H9 (cell line): ENCODE data around the gene KIAA0825. TPM values are rescaled to one million over a fixed set of nuclear protein-coding genes. Genes with fewer than 3 reads are reported as not detected.

Experiments
- DNase-seq: peaks from one replicate; pipeline ENCODE4 v3.0.0-alpha.2; 2017
- H2AFZ ChIP-seq: one replicate; pipeline ENCODE4 v1.6.1; 2013; ENCODE audit warnings: mild to moderate bottlenecking, low read length, control low read depth, moderate library complexity
- H2AK5ac ChIP-seq: 2 replicates; pipeline ENCODE4 v1.6.1; 2013; ENCODE audit warnings: low read length, control low read depth, mixed read lengths; ENCODE audit not compliant: insufficient read length
- H2BK120ac ChIP-seq: one replicate; pipeline ENCODE4 v1.6.1; 2013; ENCODE audit warnings: low read depth, mild to moderate bottlenecking, low read length, control low read depth, inconsistent platforms; ENCODE audit not compliant: poor library complexity, severe bottlenecking
- H2BK12ac ChIP-seq: 2 replicates; pipeline ENCODE4 v1.6.1; 2013; ENCODE audit warnings: low read length, control low read depth, mixed read lengths, low read depth; ENCODE audit not compliant: insufficient read length
- H2BK15ac ChIP-seq: 2 replicates; pipeline ENCODE4 v1.6.1; 2013; ENCODE audit warnings: low read depth, low read length, control low read depth
- H2BK20ac ChIP-seq: one replicate; pipeline ENCODE4 v1.6.1; 2013; ENCODE audit warnings: low read depth, mild to moderate bottlenecking, low read length, control low read depth, inconsistent platforms; ENCODE audit not compliant: poor library complexity, severe bottlenecking
- H2BK5ac ChIP-seq: 2 replicates; pipeline ENCODE4 v1.6.1; 2013; ENCODE audit warnings: low read length, control low read depth, mixed read lengths; ENCODE audit not compliant: insufficient read length
- H3K14ac ChIP-seq: 2 replicates; pipeline ENCODE4 v1.6.1; 2013; ENCODE audit warnings: low read length, control low read depth; ENCODE audit not compliant: insufficient read depth
- H3K18ac ChIP-seq: 2 replicates; pipeline ENCODE4 v1.6.1; 2013; ENCODE audit warnings: low read depth, mild to moderate bottlenecking, mixed read lengths, low read length, control low read depth; ENCODE audit not compliant: insufficient read length
- H3K23ac ChIP-seq: 2 replicates; pipeline ENCODE4 v1.6.1; 2013; ENCODE audit warnings: low read length, control low read depth, mixed read lengths, low read depth; ENCODE audit not compliant: insufficient read length
- H3K23me2 ChIP-seq: 2 replicates; pipeline ENCODE4 v1.6.1; 2013; ENCODE audit warnings: low read depth, mild to moderate bottlenecking, mixed read lengths, low read length, control low read depth; ENCODE audit not compliant: insufficient read length, poor library complexity, severe bottlenecking
- H3K27ac ChIP-seq: 2 replicates; pipeline ENCODE4 v1.5.1; 2013; ENCODE audit warnings: low read length, control low read depth, mixed read lengths, low read depth; ENCODE audit not compliant: insufficient read length
- H3K27me3 ChIP-seq: 2 replicates; pipeline ENCODE4 v1.6.1; 2013; ENCODE audit warnings: low read length, control low read depth, inconsistent platforms; ENCODE audit not compliant: insufficient read depth
- H3K4ac ChIP-seq: 2 replicates; pipeline ENCODE4 v1.6.1; 2013; ENCODE audit warnings: low read depth, mild to moderate bottlenecking, control low read depth, inconsistent platforms, low read length, moderate library complexity
- H3K4me1 ChIP-seq: 2 replicates; pipeline ENCODE4 v1.6.1; 2013; ENCODE audit warnings: low read length, control low read depth, inconsistent platforms; ENCODE audit not compliant: insufficient read depth
- H3K4me2 ChIP-seq: 2 replicates; pipeline ENCODE4 v1.6.1; 2013; ENCODE audit warnings: low read length, control low read depth, mixed read lengths; ENCODE audit not compliant: insufficient read length, insufficient read depth
- H3K56ac ChIP-seq: 2 replicates; pipeline ENCODE4 v1.6.1; 2013; ENCODE audit warnings: low read depth, mild to moderate bottlenecking, mixed read lengths, low read length, control low read depth; ENCODE audit not compliant: insufficient read length
- H3K79me1 ChIP-seq: 2 replicates; pipeline ENCODE4 v1.6.1; 2013; ENCODE audit warnings: low read depth, mild to moderate bottlenecking, moderate library complexity, low read length, control low read depth, inconsistent platforms; ENCODE audit not compliant: insufficient read depth, poor library complexity, severe bottlenecking
- H3K79me2 ChIP-seq: 2 replicates; pipeline ENCODE4 v1.6.1; 2013; ENCODE audit warnings: low read length, control low read depth, inconsistent platforms; ENCODE audit not compliant: insufficient read depth
- H3K9ac ChIP-seq: 2 replicates; pipeline ENCODE4 v1.6.1; 2013; ENCODE audit warnings: low read length, control low read depth, mixed read lengths; ENCODE audit not compliant: insufficient read length; ENCODE audit errors: extremely low read depth
- H3K9me3 ChIP-seq: one replicate; pipeline ENCODE4 v1.6.1; 2013; ENCODE audit warnings: low read depth, low read length, inconsistent platforms; ENCODE audit not compliant: control insufficient read depth
- H3T11ph ChIP-seq: one replicate; pipeline ENCODE4 v1.6.1; 2013; ENCODE audit warnings: mild to moderate bottlenecking, low read length, control low read depth, inconsistent platforms
- H4K20me1 ChIP-seq: one replicate; pipeline ENCODE4 v1.6.1; 2013; ENCODE audit not compliant: control insufficient read depth, insufficient read length, insufficient read depth
- H4K5ac ChIP-seq: 2 replicates; pipeline ENCODE4 v1.6.1; 2013; ENCODE audit warnings: low read depth, mild to moderate bottlenecking, mixed read lengths, low read length, control low read depth; ENCODE audit not compliant: insufficient read length
- H4K8ac ChIP-seq: replicated peaks from 2 replicates; pipeline ENCODE4 v1.6.1; 2013; ENCODE audit warnings: low read length, control low read depth, mixed read lengths, low read depth; ENCODE audit not compliant: insufficient read length
- H4K91ac ChIP-seq: 2 replicates; pipeline ENCODE4 v1.6.1; 2013; ENCODE audit warnings: low read depth, mild to moderate bottlenecking, moderate library complexity, mixed read lengths, low read length, control low read depth; ENCODE audit not compliant: insufficient read length
- H3K27ac Mint-ChIP-seq, 3 experiments: 2 replicates in 2 of 3; 3 replicates in 1 of 3; pipeline ENCODE4 v1.8.0; 2020 to 2021; ENCODE audit warnings: mixed read lengths in 3 of 3, mild to moderate bottlenecking in 1 of 3, moderate library complexity in 1 of 3
- H3K27me3 Mint-ChIP-seq: 2 replicates; pipeline ENCODE4 v1.8.0; 2021; ENCODE audit warnings: low read depth, mild to moderate bottlenecking, moderate library complexity, mixed read lengths
- H3K36me3 Mint-ChIP-seq, 3 experiments: 2 replicates in 2 of 3; 3 replicates in 1 of 3; pipeline ENCODE4 v1.8.0; 2020 to 2021; ENCODE audit warnings: low read depth in 3 of 3, mixed read lengths in 3 of 3; ENCODE audit not compliant: insufficient read depth in 1 of 3
- H3K4me1 Mint-ChIP-seq, 2 experiments: 2 replicates each; pipeline ENCODE4 v1.8.0; 2020; ENCODE audit warnings: mixed read lengths in 2 of 2
- H3K4me3 Mint-ChIP-seq, 2 experiments: 2 replicates in 1 of 2; 3 replicates in 1 of 2; pipeline ENCODE4 v1.8.0; 2020 to 2021; ENCODE audit warnings: mild to moderate bottlenecking in 2 of 2, mixed read lengths in 2 of 2, moderate library complexity in 1 of 2
- H3K9me3 Mint-ChIP-seq, 2 experiments: 2 replicates in 1 of 2; 3 replicates in 1 of 2; pipeline ENCODE4 v1.8.0; 2020; ENCODE audit warnings: mild to moderate bottlenecking in 2 of 2, mixed read lengths in 2 of 2, moderate library complexity in 1 of 2
- WGBS: extraction: QIAGEN DNeasy Blood & Tissue Kit; methylation state at CpG from one replicate; pipeline ENCODE4 v1.1.7; 2013; ENCODE audit warnings: missing lambda C conversion rate, low lambda C conversion rate, mixed read lengths; ENCODE audit not compliant: insufficient read length; ENCODE audit errors: extremely low coverage; 5-methylcytosine and 5-hydroxymethylcytosine counted together
- total RNA-seq: library from RNA; stranded (reverse); gene quantifications from 2 replicates; pipeline ENCODE4 v1.2.1, GENCODE V29; 2021
- TF ChIP-seq, protein P1 (sequence below): fragments of 200-600 bp; sonication (generic); conservative IDR thresholded peaks from 3 replicates; pipeline ENCODE4 v1.8.0; 2021; ENCODE audit warnings: antibody characterized with exemption, mild to moderate bottlenecking

Gene KIAA0825
- total RNA-seq, 1 experiment from 2014 or later, result 1.8 TPM

DNA sequence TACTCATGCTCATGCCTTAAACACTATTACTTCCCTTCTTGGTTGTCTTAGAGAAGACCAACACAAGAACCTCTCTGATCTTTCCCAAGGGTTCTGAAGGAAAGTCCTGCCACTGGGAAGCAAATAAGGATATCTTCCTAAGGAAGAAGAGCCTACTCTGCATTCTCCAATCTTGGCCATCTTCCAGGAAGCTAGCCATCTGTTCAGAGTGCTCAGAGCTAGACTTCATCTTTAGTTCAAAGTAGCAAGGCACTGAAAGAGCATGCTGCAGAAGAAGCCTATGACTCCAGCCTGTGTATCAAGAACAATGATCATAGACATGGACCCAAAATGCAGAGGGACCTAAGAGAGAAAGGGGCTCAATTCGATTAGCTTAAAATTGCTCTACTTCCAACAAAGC, 114.7 kb downstream of the KIAA0825 start:
- H4K8ac ChIP-seq, result no peak overlapping the region
- H3K4me1 Mint-ChIP-seq, result peaks cover 4 to 5% of the 10 kb centered on the region in 2 experiments; a peak in 2 of 4 replicates
- no peaks in the 10 kb centered on the region for H3K27me3 Mint-ChIP-seq
- H3K27ac Mint-ChIP-seq, result no peak overlapping the region
- no peak overlapping the region for H3K18ac ChIP-seq
- H3K56ac ChIP-seq, result no peak overlapping the region
- no peak overlapping the region for H4K5ac ChIP-seq
- H3K23ac ChIP-seq, result no peak overlapping the region
- H3K27ac ChIP-seq, result no peak overlapping the region
- no peak overlapping the region for H2AK5ac ChIP-seq
- H3K4ac ChIP-seq, result no peak overlapping the region
- DNase-seq, result no peak
- no peak overlapping the region for H2AFZ ChIP-seq
- H4K91ac ChIP-seq, result no peak overlapping the region
- no peak overlapping the region for H2BK120ac ChIP-seq
- H3K36me3 Mint-ChIP-seq, result no peaks in the 10 kb centered on the region
- no peak overlapping the region for H2BK12ac ChIP-seq
- no peaks in the 10 kb centered on the region for H4K20me1 ChIP-seq
- no peak overlapping the region for H2BK5ac ChIP-seq
- H2BK20ac ChIP-seq, result no peak overlapping the region
- H3K9ac ChIP-seq, result no peak overlapping the region
- no CpG with 5 or more reads among the region's 1 CpG for WGBS
- no peaks in the 10 kb centered on the region for H3K79me2 ChIP-seq
- no peak overlapping the region for H3K4me2 ChIP-seq
- H3T11ph ChIP-seq, result no peak overlapping the region
- H3K4me3 Mint-ChIP-seq, result no peak overlapping the region
- H3K9me3 Mint-ChIP-seq, result no peaks in the 10 kb centered on the region
- no peaks in the 10 kb centered on the region for H3K23me2 ChIP-seq
- H3K14ac ChIP-seq, result no peak overlapping the region
- H3K27me3 ChIP-seq, result no peaks in the 10 kb centered on the region
- H3K79me1 ChIP-seq, result no peaks in the 10 kb centered on the region
- TF ChIP-seq, protein P1, sequence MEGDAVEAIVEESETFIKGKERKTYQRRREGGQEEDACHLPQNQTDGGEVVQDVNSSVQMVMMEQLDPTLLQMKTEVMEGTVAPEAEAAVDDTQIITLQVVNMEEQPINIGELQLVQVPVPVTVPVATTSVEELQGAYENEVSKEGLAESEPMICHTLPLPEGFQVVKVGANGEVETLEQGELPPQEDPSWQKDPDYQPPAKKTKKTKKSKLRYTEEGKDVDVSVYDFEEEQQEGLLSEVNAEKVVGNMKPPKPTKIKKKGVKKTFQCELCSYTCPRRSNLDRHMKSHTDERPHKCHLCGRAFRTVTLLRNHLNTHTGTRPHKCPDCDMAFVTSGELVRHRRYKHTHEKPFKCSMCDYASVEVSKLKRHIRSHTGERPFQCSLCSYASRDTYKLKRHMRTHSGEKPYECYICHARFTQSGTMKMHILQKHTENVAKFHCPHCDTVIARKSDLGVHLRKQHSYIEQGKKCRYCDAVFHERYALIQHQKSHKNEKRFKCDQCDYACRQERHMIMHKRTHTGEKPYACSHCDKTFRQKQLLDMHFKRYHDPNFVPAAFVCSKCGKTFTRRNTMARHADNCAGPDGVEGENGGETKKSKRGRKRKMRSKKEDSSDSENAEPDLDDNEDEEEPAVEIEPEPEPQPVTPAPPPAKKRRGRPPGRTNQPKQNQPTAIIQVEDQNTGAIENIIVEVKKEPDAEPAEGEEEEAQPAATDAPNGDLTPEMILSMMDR, result no peak
- no peaks in the 10 kb centered on the region for H3K9me3 ChIP-seq
- no peak overlapping the region for H2BK15ac ChIP-seq
- H3K4me1 ChIP-seq, result no peaks in the 10 kb centered on the region
